ENCODE measurements around the gene SLC7A11. TPM values are rescaled to one million over a fixed set of nuclear protein-coding genes. Genes with fewer than 3 reads are reported as not detected.

Gene SLC7A11
- total and polyA plus RNA-seq, 5 donors from 2014 or later = 0.02 to 0.07 TPM; not detected in 3

DNA sequence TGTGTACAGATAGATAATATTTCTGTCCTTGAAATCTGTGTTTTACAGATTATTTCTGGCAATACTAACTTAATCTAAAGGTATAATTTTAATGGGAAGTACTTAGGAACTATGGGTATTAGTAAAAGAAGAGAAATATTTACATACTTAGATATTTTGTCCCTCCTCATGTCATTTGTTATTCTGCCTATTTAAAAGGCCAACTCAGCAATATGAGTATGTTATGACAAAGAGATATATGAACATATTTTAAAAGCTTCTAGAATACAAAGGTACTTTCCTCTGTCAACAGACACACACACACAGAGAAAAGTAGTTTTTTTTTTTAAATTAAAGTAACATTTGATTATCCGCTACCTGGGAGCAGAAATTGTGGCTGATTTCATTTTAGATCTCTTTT, 7.9 kb downstream of the SLC7A11 start:
- no peaks in the 10 kb centered on the region for H3K4me1 Mint-ChIP-seq
- Histone ChIP-seq H3K4me3 (ENCODE audit: low read depth, low read length) (no peak overlapping the region), H3K4me1 (ENCODE audit: control insufficient read depth, insufficient read depth, low read length, poor library complexity, severe bottlenecking) (no peaks in the 10 kb centered on the region), H3K36me3 (ENCODE audit: control insufficient read depth, insufficient read depth, low read length) (no peaks in the 10 kb centered on the region), H3K27me3 (ENCODE audit: control insufficient read depth, insufficient read depth, low read length) (no peaks in the 10 kb centered on the region), H3K9me3 (ENCODE audit: control insufficient read depth in 2 of 2, low read length in 2 of 2) (no peaks in the 10 kb centered on the region), H3K27ac (ENCODE audit: insufficient read depth, low read length, poor library complexity, severe bottlenecking) (no peak overlapping the region)
- no peaks in the 10 kb centered on the region for H3K27me3 Mint-ChIP-seq
- H3K27ac Mint-ChIP-seq = no peak overlapping the region
- no peak for DNase-seq
- peaks cover 0 to 2% (median 0%) of the 10 kb centered on the region in 7 donors for H3K9me3 Mint-ChIP-seq
- ATAC-seq (ENCODE audit: low read depth in 2 of 2) = no peak
- no peaks in the 10 kb centered on the region for H3K36me3 Mint-ChIP-seq
- no peak overlapping the region for H3K4me3 Mint-ChIP-seq

- Mint-ChIP-seq H3K4me1 (no peaks in the 10 kb centered on the region), H3K36me3 (no peaks in the 10 kb centered on the region), H3K9me3 (peaks cover 0 to 2% (median 0%) of the 10 kb centered on the region in 7 donors), H3K27me3 (peaks cover under 1% of the 10 kb centered on the region), H3K4me3 (no peak overlapping the region), H3K27ac (peak overlapping the region in 1 of 3 donors; percentile 49)
- DNase-seq = no peak
- H3K27me3 ChIP-seq (ENCODE audit: control insufficient read depth, insufficient read depth, low read length) = no peaks in the 10 kb centered on the region
- H3K4me1 ChIP-seq (ENCODE audit: control insufficient read depth, insufficient read depth, low read length, poor library complexity, severe bottlenecking) = no peaks in the 10 kb centered on the region
- no peak for ATAC-seq (ENCODE audit: low read depth in 2 of 2)
- H3K9me3 ChIP-seq (ENCODE audit: control insufficient read depth in 2 of 2, low read length in 2 of 2) = no peaks in the 10 kb centered on the region
- no peak overlapping the region for H3K27ac ChIP-seq (ENCODE audit: insufficient read depth, low read length, poor library complexity, severe bottlenecking)
- H3K36me3 ChIP-seq (ENCODE audit: control insufficient read depth, insufficient read depth, low read length) = no peaks in the 10 kb centered on the region
- H3K4me3 ChIP-seq (ENCODE audit: low read depth, low read length) = no peak overlapping the region
Measured at GRCh38 chr4:138233313-138234034, 8.7 kb downstream of the SLC7A11 start.

DNA sequence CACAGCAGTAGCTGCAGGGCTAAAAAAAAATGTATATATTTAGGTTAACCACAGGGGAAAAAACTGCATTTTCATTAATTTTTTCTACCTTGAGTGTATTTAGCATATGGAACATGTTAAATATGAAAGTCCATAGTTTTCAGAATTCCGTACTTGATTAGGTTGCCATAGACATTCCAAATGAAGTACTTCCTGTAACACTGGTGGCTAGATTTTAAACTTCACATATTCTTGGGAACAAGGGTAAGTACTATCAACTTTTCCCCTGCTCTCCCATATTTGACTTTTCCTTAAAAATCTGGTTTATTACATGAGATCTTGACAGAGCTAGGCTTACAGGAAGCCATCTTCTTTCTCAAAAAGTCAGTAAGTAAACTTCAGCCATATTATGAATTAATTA, 9.8 kb downstream of the SLC7A11 start:
- no peak overlapping the region for H3K4me3 ChIP-seq (ENCODE audit: low read depth, low read length)
- H3K36me3 Mint-ChIP-seq = no peaks in the 10 kb centered on the region
- H3K27ac Mint-ChIP-seq = no peak overlapping the region
- ATAC-seq (ENCODE audit: low read depth in 2 of 2) = no peak
- H3K36me3 ChIP-seq (ENCODE audit: control insufficient read depth, insufficient read depth, low read length) = no peaks in the 10 kb centered on the region
- peaks cover 4% of the 10 kb centered on the region for H3K27me3 Mint-ChIP-seq
- H3K9me3 Mint-ChIP-seq = peaks cover 0 to 2% (median 0%) of the 10 kb centered on the region in 7 donors
- H3K4me3 Mint-ChIP-seq = no peak overlapping the region
- no peaks in the 10 kb centered on the region for H3K9me3 ChIP-seq (ENCODE audit: control insufficient read depth in 2 of 2, low read length in 2 of 2)
- no peak overlapping the region for H3K27ac ChIP-seq (ENCODE audit: insufficient read depth, low read length, poor library complexity, severe bottlenecking)
- DNase-seq = no peak
- no peaks in the 10 kb centered on the region for H3K4me1 ChIP-seq (ENCODE audit: control insufficient read depth, insufficient read depth, low read length, poor library complexity, severe bottlenecking)
- no peaks in the 10 kb centered on the region for H3K4me1 Mint-ChIP-seq
- no peaks in the 10 kb centered on the region for H3K27me3 ChIP-seq (ENCODE audit: control insufficient read depth, insufficient read depth, low read length)

GRCh38 chr4:138230048-138230447, 12.1 kb downstream of the SLC7A11 start:
- Histone ChIP-seq H3K4me1 (ENCODE audit: control insufficient read depth, insufficient read depth, low read length, poor library complexity, severe bottlenecking) (no peaks in the 10 kb centered on the region), H3K27me3 (ENCODE audit: control insufficient read depth, insufficient read depth, low read length) (no peaks in the 10 kb centered on the region), H3K4me3 (ENCODE audit: low read depth, low read length) (no peak overlapping the region), H3K9me3 (ENCODE audit: control insufficient read depth in 2 of 2, low read length in 2 of 2) (no peaks in the 10 kb centered on the region), H3K27ac (ENCODE audit: insufficient read depth, low read length, poor library complexity, severe bottlenecking) (no peak overlapping the region), H3K36me3 (ENCODE audit: control insufficient read depth, insufficient read depth, low read length) (no peaks in the 10 kb centered on the region)
- no peaks in the 10 kb centered on the region for H3K4me1 Mint-ChIP-seq
- no peak overlapping the region for H3K4me3 Mint-ChIP-seq
- no peak for DNase-seq
- H3K36me3 Mint-ChIP-seq = no peaks in the 10 kb centered on the region
- H3K27me3 Mint-ChIP-seq = peaks cover 4% of the 10 kb centered on the region
- H3K27ac Mint-ChIP-seq = no peak overlapping the region
- H3K9me3 Mint-ChIP-seq = peaks cover 0 to 2% (median 0%) of the 10 kb centered on the region in 7 donors
- ATAC-seq (ENCODE audit: low read depth in 2 of 2) = no peak

- Histone ChIP-seq H3K27me3 (ENCODE audit: control insufficient read depth, insufficient read depth, low read length) (no peaks in the 10 kb centered on the region), H3K4me3 (ENCODE audit: low read depth, low read length) (no peak overlapping the region), H3K27ac (ENCODE audit: insufficient read depth, low read length, poor library complexity, severe bottlenecking) (no peak overlapping the region), H3K36me3 (ENCODE audit: control insufficient read depth, insufficient read depth, low read length) (no peaks in the 10 kb centered on the region), H3K9me3 (ENCODE audit: control insufficient read depth in 2 of 2, low read length in 2 of 2) (no peaks in the 10 kb centered on the region), H3K4me1 (ENCODE audit: control insufficient read depth, insufficient read depth, low read length, poor library complexity, severe bottlenecking) (no peaks in the 10 kb centered on the region)
- ATAC-seq (ENCODE audit: low read depth in 2 of 2) = no peak
- Mint-ChIP-seq H3K27me3 (peaks cover 4% of the 10 kb centered on the region), H3K4me1 (no peaks in the 10 kb centered on the region), H3K36me3 (no peaks in the 10 kb centered on the region), H3K9me3 (peaks cover 0 to 2% (median 0%) of the 10 kb centered on the region in 7 donors), H3K27ac (peak overlapping the region in 1 of 3 donors; percentile 16), H3K4me3 (no peak overlapping the region)
- no peak for DNase-seq
Measured at GRCh38 chr4:138229160-138229559, 13.0 kb downstream of the SLC7A11 start.

- Histone ChIP-seq H3K27ac (ENCODE audit: insufficient read depth, low read length, poor library complexity, severe bottlenecking) (no peak overlapping the region), H3K4me3 (ENCODE audit: low read depth, low read length) (no peak overlapping the region), H3K27me3 (ENCODE audit: control insufficient read depth, insufficient read depth, low read length) (no peaks in the 10 kb centered on the region), H3K4me1 (ENCODE audit: control insufficient read depth, insufficient read depth, low read length, poor library complexity, severe bottlenecking) (no peaks in the 10 kb centered on the region), H3K9me3 (ENCODE audit: control insufficient read depth in 2 of 2, low read length in 2 of 2) (no peaks in the 10 kb centered on the region), H3K36me3 (ENCODE audit: control insufficient read depth, insufficient read depth, low read length) (no peaks in the 10 kb centered on the region)
- no peaks in the 10 kb centered on the region for H3K4me1 Mint-ChIP-seq
- peaks cover 4% of the 10 kb centered on the region for H3K27me3 Mint-ChIP-seq
- no peak for ATAC-seq (ENCODE audit: low read depth in 2 of 2)
- peaks cover 0 to 3% (median 0%) of the 10 kb centered on the region in 7 donors for H3K9me3 Mint-ChIP-seq
- no peaks in the 10 kb centered on the region for H3K36me3 Mint-ChIP-seq
- no peak overlapping the region for H3K27ac Mint-ChIP-seq
- no peak for DNase-seq
- no peak overlapping the region for H3K4me3 Mint-ChIP-seq
Measured at GRCh38 chr4:138226351-138226750, 15.8 kb downstream of the SLC7A11 start.

- H3K9me3 Mint-ChIP-seq = peaks cover 0 to 3% (median 0%) of the 10 kb centered on the region in 7 donors
- H3K9me3 ChIP-seq (ENCODE audit: control insufficient read depth in 2 of 2, low read length in 2 of 2) = no peaks in the 10 kb centered on the region
- no peaks in the 10 kb centered on the region for H3K4me1 Mint-ChIP-seq
- no peaks in the 10 kb centered on the region for H3K36me3 Mint-ChIP-seq
- peak overlapping the region in 1 of 3 donors; percentile 66 for H3K27ac Mint-ChIP-seq
- H3K27ac ChIP-seq (ENCODE audit: insufficient read depth, low read length, poor library complexity, severe bottlenecking) = no peak overlapping the region
- no peak overlapping the region for H3K4me3 Mint-ChIP-seq
- peaks cover 4% of the 10 kb centered on the region for H3K27me3 Mint-ChIP-seq
- no peaks in the 10 kb centered on the region for H3K36me3 ChIP-seq (ENCODE audit: control insufficient read depth, insufficient read depth, low read length)
- H3K4me1 ChIP-seq (ENCODE audit: control insufficient read depth, insufficient read depth, low read length, poor library complexity, severe bottlenecking) = no peaks in the 10 kb centered on the region
- no peaks in the 10 kb centered on the region for H3K27me3 ChIP-seq (ENCODE audit: control insufficient read depth, insufficient read depth, low read length)
- no peak for DNase-seq
- no peak for ATAC-seq (ENCODE audit: low read depth in 2 of 2)
- H3K4me3 ChIP-seq (ENCODE audit: low read depth, low read length) = no peak overlapping the region
Measured at GRCh38 chr4:138225477-138225876, 16.7 kb downstream of the SLC7A11 start.

GRCh38 chr4:138224614-138225013, 17.5 kb downstream of the SLC7A11 start:
- H3K36me3 ChIP-seq (ENCODE audit: control insufficient read depth, insufficient read depth, low read length) = no peaks in the 10 kb centered on the region
- H3K9me3 ChIP-seq (ENCODE audit: control insufficient read depth in 2 of 2, low read length in 2 of 2) = no peaks in the 10 kb centered on the region
- H3K27ac ChIP-seq (ENCODE audit: insufficient read depth, low read length, poor library complexity, severe bottlenecking) = no peak overlapping the region
- ATAC-seq (ENCODE audit: low read depth in 2 of 2) (no peak), DNase-seq (no peak)
- peaks cover 0 to 3% (median 0%) of the 10 kb centered on the region in 7 donors for H3K9me3 Mint-ChIP-seq
- no peaks in the 10 kb centered on the region for H3K36me3 Mint-ChIP-seq
- no peaks in the 10 kb centered on the region for H3K27me3 ChIP-seq (ENCODE audit: control insufficient read depth, insufficient read depth, low read length)
- H3K4me1 ChIP-seq (ENCODE audit: control insufficient read depth, insufficient read depth, low read length, poor library complexity, severe bottlenecking) = no peaks in the 10 kb centered on the region
- H3K27me3 Mint-ChIP-seq = peaks cover 4% of the 10 kb centered on the region
- no peak overlapping the region for H3K4me3 Mint-ChIP-seq
- H3K27ac Mint-ChIP-seq = no peak overlapping the region
- no peak overlapping the region for H3K4me3 ChIP-seq (ENCODE audit: low read depth, low read length)
- no peaks in the 10 kb centered on the region for H3K4me1 Mint-ChIP-seq
